NCI-H446 (cell line): ENCODE results near the gene RPS14.

Source experiments
- DNase-seq, 2 experiments: peaks; one replicate each; lab custom pipeline; 2025; lab: John Stamatoyannopoulos, UW

The RPS14 gene

GRCh38 chr5:150400316-150401075, 49.0 kb downstream of the RPS14 start:
- DNase-seq, result no peak

- DNase-seq, result no peak
These were observed 49.9 kb downstream of the RPS14 start for GRCh38 chr5:150399524-150400211.

GRCh38 chr5:150398722-150399523, 50.6 kb downstream of the RPS14 start:
- DNase-seq, result no peak

- DNase-seq, result no peak
These were observed 51.5 kb downstream of the RPS14 start for GRCh38 chr5:150397782-150398721.

DNA sequence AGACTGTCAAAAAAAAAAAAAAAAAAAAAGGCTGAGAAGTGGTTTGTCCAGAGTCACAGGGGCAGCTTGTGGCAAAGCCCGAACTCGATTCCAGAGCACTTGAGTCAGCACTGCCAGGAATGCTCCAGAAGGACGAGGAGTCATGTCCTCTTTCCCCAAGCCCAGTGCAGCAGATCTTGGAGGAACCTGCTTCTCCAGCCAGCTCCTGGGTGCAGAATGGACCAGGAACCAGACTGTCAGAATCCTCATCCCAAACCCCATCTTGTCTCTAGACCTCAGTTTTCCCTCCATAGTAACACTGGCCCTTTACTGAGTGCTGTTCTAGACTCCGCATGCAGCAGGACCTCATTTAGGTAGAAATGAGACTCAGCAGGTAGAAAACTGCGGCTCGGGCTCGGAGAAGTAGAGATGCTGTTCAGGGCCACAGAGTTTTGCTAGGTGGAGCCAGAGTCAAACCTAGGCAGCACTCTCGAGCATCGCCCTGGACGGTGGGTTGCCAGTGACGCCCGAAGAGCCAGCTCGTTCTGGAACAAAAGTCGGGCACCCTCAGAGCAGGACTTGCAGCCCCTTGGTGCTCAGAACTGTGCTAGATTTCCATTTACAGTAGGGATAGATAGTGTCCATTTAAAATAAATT, 52.3 kb downstream of the RPS14 start:
- no peak for DNase-seq

DNA sequence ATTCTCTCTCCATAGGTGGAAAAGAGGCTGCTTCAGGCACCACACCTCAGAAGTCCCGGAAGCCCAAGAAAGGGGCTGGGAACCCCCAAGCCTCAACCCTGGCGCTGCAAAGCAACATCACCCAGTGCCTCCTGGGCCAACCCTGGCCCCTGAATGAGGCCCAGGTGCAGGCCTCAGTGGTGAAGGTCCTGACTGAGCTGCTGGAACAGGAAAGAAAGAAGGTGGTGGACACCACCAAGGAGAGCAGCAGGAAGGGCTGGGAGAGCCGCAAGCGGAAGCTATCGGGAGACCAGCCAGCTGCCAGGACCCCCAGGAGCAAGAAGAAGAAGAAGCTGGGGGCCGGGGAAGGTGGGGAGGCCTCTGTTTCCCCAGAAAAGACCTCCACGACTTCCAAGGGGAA, 53.3 kb downstream of the RPS14 start:
- DNase-seq, result no peak

- DNase-seq, result no peak
These were observed 53.9 kb downstream of the RPS14 start for GRCh38 chr5:150395688-150395975.

- no peak for DNase-seq
These were observed 54.4 kb downstream of the RPS14 start for GRCh38 chr5:150394912-150395687.

DNA sequence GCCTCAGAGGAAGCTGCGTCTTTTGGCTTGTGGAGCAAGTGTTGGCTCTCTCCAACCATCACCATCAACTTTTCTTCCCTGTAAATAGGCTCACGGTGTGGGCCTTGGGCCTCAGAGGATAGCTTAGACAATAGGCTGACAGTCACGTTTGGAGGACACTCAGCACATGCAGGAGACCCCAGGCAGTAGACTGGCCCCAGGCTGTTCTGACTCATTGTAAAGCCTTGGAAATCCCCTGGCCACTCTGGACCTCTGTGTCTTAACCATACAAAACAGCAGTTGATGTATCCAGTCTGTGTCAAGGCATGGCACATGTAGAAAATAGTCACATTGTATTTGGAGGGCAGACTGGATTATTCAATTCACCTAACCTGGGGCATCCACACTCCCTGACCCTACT, 55.4 kb downstream of the RPS14 start:
- DNase-seq, result no peak

GRCh38 chr5:150393096-150393645, 56.4 kb downstream of the RPS14 start:
- DNase-seq, result no peak

DNA sequence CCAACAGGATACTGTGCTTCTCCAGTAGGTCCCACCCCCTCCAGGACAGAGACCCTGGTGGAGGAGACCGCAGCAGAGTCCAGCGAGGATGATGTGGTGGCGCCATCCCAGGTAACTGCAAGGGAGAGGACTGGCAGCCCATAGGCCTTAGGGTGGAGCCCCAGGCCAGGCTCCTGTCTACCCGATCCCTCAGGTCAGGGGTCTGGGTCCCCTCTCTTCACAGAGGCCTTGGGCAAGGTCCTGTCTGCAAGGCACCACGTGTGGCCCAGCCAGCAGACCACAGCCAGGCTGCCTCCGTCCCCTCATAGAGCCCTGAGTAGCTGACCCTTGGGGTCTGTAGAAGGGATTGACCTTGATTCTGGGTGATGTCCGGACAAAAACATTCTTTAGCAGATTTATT, 56.9 kb downstream of the RPS14 start:
- no peak for DNase-seq
